Fibroblast of upper back skin (primary cell): ENCODE measurements around the gene RUNX3.
"Not testable (repeated sequence)": the region's sequence is repeated elsewhere in the genome, so short reads cannot be mapped to it uniquely, and the experiment has no call there.

Experiments used
- DNase-seq: peaks from one replicate; pipeline ENCODE4 v3.0.0-alpha.2; 2013

Gene RUNX3

GRCh38 chr1:24911651-24912155 is 18.4 kb downstream of the RUNX3 start:
- no peak for DNase-seq

GRCh38 chr1:24910751-24911650 is 19.1 kb downstream of the RUNX3 start:
- no peak for DNase-seq

GRCh38 chr1:24910210-24910609 is 19.9 kb downstream of the RUNX3 start:
- DNase-seq: no peak

DNA sequence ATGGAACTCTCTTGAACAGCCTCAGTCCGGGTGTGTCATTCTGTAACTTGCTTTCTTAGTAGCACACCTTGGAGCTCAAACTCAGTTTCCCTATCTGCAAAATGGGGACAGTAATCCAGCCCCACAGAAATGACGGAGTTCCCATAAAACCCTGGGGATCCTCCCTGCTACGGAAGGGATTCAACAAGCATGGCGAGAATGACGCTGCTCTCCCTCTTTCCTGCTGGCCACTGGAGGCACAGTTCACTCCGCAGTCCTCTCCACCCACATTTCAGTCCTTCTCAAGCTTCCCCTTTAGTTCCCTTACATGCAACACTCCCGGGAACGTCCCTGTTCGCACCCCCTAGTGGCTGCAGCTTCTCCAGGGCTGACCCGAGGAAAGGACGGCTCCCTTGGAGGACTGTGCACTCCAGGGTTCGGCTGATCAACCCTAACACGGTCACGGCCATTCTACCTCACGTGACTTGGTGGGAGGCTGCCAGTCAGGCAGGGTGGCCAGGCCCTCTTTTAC is 20.6 kb downstream of the RUNX3 start:
- DNase-seq: peak; percentile 55

- DNase-seq: no peak
These were observed 21.4 kb downstream of the RUNX3 start for GRCh38 chr1:24908591-24909259.

DNA sequence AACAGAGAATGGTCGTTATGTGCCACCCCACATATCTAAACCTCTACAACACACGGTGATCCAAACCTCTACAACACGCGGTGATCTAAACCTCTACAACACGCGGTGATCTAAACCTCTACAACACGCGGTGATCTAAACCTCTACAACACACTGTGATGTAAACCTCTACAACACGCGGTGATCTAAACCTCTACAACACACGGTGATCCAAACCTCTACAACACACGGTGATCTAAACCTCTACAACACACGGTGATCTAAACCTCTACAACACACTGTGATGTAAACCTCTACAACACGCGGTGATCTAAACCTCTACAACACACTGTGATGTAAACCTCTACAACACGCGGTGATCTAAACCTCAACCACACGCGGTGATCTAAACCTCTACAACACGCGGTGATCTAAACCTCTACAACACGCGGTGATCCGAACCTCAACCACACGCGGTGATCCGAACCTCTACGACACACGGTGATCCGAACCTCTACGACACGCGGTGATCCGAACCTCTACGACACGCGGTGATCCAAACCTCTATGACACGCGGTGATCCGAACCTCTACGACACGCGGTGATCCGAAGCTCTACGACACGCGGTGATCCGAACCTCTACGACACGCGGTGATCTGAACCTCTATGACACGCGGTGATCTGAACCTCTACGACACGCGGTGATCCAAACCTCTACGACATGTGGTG is 22.3 kb downstream of the RUNX3 start:
- not testable (repeated sequence) for DNase-seq

GRCh38 chr1:24906760-24907490 is 23.2 kb downstream of the RUNX3 start:
- DNase-seq: no peak

DNA sequence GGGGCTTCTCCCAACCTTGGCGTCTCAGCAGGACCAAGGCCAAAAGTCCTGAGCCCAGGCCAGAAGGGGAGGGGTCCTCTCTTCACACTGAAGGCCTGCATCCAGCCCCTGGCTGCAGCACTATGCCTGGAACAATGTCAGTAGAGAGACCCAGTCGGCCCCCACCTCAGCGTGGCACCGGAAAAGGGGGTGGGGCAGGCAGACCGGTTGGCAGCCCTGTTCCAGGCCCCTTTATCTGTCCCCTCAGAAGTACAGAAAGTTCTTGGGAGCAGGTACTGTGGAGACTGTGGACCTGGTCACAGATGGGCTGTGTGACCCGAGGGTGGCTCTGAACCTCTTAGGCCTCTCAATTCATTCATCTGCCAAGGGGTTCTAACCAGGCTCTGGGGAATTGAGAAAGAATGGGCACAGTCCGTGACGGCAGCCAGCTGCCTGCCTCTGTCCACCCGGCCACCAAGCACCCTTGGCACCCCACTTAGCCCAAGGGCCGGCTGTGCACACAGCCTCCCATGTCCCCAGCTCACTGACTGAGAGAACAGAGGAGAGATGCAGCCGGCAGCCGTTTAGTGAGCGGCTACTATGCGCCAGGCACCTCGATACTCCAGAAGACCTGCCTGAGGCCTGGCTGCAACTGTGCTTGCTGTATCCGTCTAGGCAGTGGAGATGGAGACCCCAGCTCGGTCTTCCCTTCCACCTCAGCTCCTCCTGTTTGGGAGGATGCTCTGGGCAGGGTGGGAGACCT is 23.9 kb downstream of the RUNX3 start:
- DNase-seq: no peak

DNA sequence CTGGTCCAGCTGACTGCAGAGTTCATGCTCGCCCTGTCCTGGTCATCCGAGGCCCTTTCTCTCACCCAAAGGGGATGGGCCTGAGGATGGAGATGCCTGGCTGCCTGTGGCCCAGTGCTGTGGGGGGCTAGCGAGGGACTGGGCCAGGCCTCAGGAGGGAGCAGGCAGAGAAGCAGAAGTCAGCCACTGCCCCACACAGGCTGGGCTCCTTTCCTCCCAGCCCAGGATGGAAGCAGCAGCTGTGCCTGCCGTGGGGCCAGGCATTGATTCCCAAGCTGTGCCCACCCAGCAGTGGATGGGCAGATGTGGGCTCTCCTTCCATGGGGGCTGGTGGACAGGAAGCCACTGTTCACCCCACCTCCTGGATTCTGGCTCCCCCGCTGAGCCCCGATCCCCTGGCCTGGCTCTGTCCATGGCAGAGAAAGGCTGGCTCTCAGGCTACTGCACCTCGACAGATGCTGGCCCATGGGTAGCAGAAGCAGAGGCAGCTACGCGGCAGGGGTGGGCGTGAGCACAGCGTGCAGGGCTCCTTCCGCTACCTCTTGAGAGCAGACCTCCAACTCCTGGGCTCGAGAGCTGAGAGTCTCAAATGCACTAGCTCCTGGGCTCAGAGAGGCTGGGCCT is 24.6 kb downstream of the RUNX3 start:
- no peak for DNase-seq

GRCh38 chr1:24904731-24905354 is 25.2 kb downstream of the RUNX3 start:
- DNase-seq: no peak

GRCh38 chr1:24903955-24904730 is 25.9 kb downstream of the RUNX3 start:
- DNase-seq: no peak

GRCh38 chr1:24903560-24903954 is 26.5 kb downstream of the RUNX3 start:
- no peak for DNase-seq

DNA sequence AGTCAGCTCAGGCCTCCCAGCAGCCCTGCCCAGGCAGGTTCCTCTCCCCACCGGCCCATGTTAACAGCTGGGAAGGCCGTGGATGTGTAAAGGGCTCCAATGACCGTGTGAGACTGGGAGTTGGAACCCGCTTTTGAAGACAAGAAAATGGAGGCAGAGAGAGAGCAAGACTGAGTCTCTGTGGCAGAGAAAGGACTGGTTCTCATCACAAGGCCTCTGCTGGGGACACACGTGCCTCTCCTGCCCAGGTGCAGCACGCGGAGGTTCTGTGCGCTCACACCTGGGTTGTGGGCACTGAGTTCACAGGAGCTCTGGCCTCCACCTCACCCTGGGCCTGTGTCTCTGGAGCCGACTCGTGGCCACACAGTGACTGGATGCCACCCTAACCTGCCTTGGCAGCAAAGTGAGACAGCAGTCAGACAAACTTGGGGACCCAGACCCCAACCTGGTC is 27.0 kb downstream of the RUNX3 start:
- no peak for DNase-seq

- DNase-seq: no peak
These were observed 27.6 kb downstream of the RUNX3 start for GRCh38 chr1:24902471-24902891.

GRCh38 chr1:24901791-24902470 is 28.1 kb downstream of the RUNX3 start:
- DNase-seq: no peak

DNA sequence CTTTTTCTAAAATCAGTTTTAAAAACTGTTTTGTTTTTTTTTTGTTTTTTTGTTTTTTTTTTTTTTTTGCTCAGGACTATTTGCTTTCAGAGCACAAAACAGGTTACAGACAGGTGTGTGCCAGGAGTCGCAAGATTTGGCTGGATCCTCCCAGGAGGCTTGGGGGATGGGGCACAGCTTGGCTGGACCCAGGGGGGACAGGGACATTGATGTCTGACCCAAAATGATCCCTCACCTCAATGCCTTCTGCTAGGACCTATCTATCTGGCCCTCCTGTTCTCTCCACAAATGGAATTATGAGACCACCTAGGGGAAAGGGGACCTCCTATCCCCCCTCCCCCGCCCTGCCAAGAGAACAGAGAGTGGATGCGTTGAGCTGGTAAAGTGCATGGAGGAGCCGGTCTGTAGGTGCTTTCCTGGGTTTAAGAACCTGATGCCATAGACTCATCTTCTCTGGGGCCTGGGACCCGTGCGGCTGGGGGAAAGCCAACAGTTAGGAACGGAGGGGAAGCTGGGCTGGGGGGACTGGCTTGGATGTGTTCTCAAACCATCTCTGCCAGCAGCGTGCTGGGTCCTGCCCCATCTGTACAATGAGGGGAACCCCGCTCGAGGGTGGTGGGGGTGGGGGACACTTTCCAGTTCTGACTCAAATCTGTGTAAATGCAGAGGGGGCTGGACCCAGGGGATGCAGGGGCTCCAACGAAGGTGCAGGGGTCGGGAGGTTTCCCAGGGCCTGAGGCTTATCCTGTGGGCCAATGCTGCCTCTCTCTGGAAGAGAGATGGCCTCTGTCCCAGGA is 28.9 kb downstream of the RUNX3 start:
- no peak for DNase-seq

DNA sequence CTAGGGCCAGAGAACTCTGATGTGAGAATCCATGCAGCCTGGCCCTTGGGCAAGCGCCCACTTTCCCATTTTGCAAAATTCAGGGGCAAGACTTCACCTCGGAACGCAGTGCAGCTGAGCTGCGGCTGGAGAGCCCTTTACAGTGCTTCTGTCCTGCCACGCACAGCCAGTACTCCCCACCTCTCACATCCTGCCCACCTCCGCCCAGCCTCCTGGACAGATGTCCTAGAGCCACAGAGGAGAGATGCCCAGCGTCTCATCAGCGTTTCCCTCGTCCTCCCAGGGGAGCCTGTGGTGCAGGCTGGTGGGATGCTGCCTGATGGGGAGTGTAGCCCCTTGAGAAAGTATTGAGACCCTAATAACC is 29.6 kb downstream of the RUNX3 start:
- DNase-seq: no peak
